ENCODE data around the gene FLII. TPM values are rescaled to one million over a fixed set of nuclear protein-coding genes. Genes with fewer than 3 reads are reported as not detected.

FLII gene
- total and polyA plus RNA-seq, 2 of the 8 experiments (the other 6 are each of a cell fraction or from before 2014, with no cell fraction given): 300 to 549 TPM

DNA sequence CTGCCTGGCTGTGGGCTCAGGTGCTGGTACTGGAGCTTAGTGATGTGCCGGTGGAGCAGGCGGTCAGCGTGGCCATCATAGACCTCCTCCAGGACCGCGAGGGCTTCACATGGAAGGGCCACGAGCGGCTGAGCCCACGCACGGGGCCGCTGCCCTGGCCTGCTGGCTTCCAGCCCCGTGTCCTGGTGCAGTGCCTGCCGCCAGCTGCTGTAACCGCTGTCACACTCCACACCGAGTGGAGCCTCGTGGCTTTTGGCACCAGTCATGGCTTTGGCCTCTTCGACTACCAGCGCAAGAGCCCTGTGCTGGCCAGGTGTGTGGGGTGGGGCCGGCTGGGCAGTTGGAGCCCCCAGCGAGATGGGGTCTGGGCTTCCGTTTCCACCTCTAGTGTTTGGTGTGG lies 21.1 kb downstream of the FLII start:
- FAIRE-seq: no peak

More for the DNA sequence above, 21.1 kb downstream of the FLII start:
- H4K5ac ChIP-seq (ENCODE audit: insufficient read length, low read depth, low read length): no peak overlapping the region
- no peak overlapping the region for H2AFZ ChIP-seq (ENCODE audit: low read length)
- H3K56ac ChIP-seq (replicated peaks; ENCODE audit: insufficient read length, low read depth, low read length): no peak overlapping the region
- H3K27ac ChIP-seq (ENCODE audit: low read depth, low read length): no peak overlapping the region
- H3K23ac ChIP-seq (ENCODE audit: insufficient read length): no peak overlapping the region
- no peak overlapping the region for H2AK5ac ChIP-seq (ENCODE audit: low read depth, low read length)
- no peak overlapping the region for H2BK15ac ChIP-seq (ENCODE audit: low read length)
- ChIA-PET CTCF (ENCODE audit: partially characterized antibody) (interaction anchor here (0.9 to 2.1 kb wide), 2 partner anchors 20 to 29 kb away, joined by 4 to 6 read pairs; no protein-coding TSS in a partner anchor), POLR2A (ENCODE audit: partially characterized antibody) (interaction anchor here (0.6 to 13.9 kb wide), 3 partner anchors 9 to 23 kb away, joined by 3 to 171 read pairs (median 4); partner anchors contain the start of genes FLII and MIEF2)
- no peak overlapping the region for H3K9ac ChIP-seq (replicated peaks in 1 of 4; ENCODE audit: extremely low read depth in 1 of 4, low read depth in 3 of 4, low read length in 3 of 4)
- peaks cover 6 to 23% of the 10 kb centered on the region in 2 experiments for H4K20me1 ChIP-seq (replicated peaks in 1 of 2; ENCODE audit: control insufficient read depth in 1 of 2, insufficient read depth in 2 of 2, low read length in 2 of 2)
- H2BK5ac ChIP-seq (ENCODE audit: low read depth, low read length): no peak overlapping the region
- H3K4ac ChIP-seq (replicated peaks; ENCODE audit: insufficient read length, low read depth, low read length): no peak overlapping the region
- peaks cover 28 to 67% (median 49%) of the 10 kb centered on the region in 4 experiments; a peak in 7 of 8 replicates for H3K36me3 ChIP-seq (ENCODE audit: control insufficient read depth in 2 of 4, insufficient read depth in 4 of 4, low read length in 3 of 4)
- no peak overlapping the region for H2BK12ac ChIP-seq (ENCODE audit: low read depth, low read length)
- H3K4me3 ChIP-seq (ENCODE audit: extremely low read depth in 1 of 4, insufficient read depth in 2 of 4, low read depth in 3 of 4, low read length in 4 of 4): no peak overlapping the region
- peaks cover 0 to 2% (median 0%) of the 10 kb centered on the region in 4 experiments; a peak in 1 of 7 replicates for H3K27me3 ChIP-seq (replicated peaks in 1 of 4; ENCODE audit: control insufficient read depth in 3 of 4, extremely low read depth in 1 of 4, insufficient read depth in 3 of 4, low read length in 3 of 4)
- no peak overlapping the region for H4K91ac ChIP-seq (replicated peaks; ENCODE audit: insufficient read length, low read length)
- H3K18ac ChIP-seq (ENCODE audit: extremely low read depth, low read length): no peak overlapping the region
- no peaks in the 10 kb centered on the region for H3K23me2 ChIP-seq (ENCODE audit: low read depth, low read length)
- no peak overlapping the region for H2BK20ac ChIP-seq (ENCODE audit: low read length)
- H3K79me1 ChIP-seq (ENCODE audit: low read depth, low read length): peaks cover 6% of the 10 kb centered on the region
- no peak for DNase-seq (ENCODE audit: low read depth in 1 of 2, low spot score in 2 of 2)
- 0 out of 4 replicates have a peak, but pooled peaks cover 0 to 5% of the 10 kb centered on the region in 2 experiments for H3K79me2 ChIP-seq (ENCODE audit: control insufficient read depth in 1 of 2, insufficient read depth in 2 of 2, low read length in 2 of 2)
- H3K9me3 ChIP-seq (ENCODE audit: insufficient read depth in 2 of 2, low read depth in 1 of 2, low read length in 1 of 2): no peaks in the 10 kb centered on the region
- TF ChIP-seq SP1 (IDR thresholded peaks at IDR 0.05; ENCODE audit: low read depth, low read length) (no peak), PHF8 (conservative IDR thresholded peaks at IDR 0.05; ENCODE audit: low read depth, low read length) (no peak)
- H2BK120ac ChIP-seq (replicated peaks; ENCODE audit: low read depth, low read length): no peak overlapping the region
- no peaks in the 10 kb centered on the region; a peak in 1 of 7 replicates for H3K4me1 ChIP-seq (replicated peaks in 1 of 4; ENCODE audit: control insufficient read depth in 3 of 4, insufficient read depth in 4 of 4, low read length in 3 of 4)
- H4K8ac ChIP-seq (ENCODE audit: extremely low read depth, insufficient read depth, low read length): no peak overlapping the region; the same call in 1 of the 2 replicates
- H3K4me2 ChIP-seq (ENCODE audit: insufficient read depth in 1 of 2, low read depth in 2 of 2, low read length in 2 of 2): no peak overlapping the region
- H3K14ac ChIP-seq (ENCODE audit: insufficient read length): no peak overlapping the region
- WGBS, 2 experiments (ENCODE audit: extremely low coverage in 1 of 2, insufficient coverage in 1 of 2, insufficient read length in 1 of 2, insufficient replicate concordance in 2 of 2, low coverage in 1 of 2, low lambda C conversion rate in 2 of 2, missing lambda C conversion rate in 1 of 2): 96% methylated on average over 19 of the region's 20 CpGs; no CpG with 5 or more reads in 1 of the 2 experiments
